Fibroblast of pulmonary artery (primary cell): ENCODE results near the gene TPPP3.

Experiments
- DNase-seq: peaks from one replicate; pipeline ENCODE4 v3.0.0-alpha.2; 2010; ENCODE audit warnings: low read depth
- H3K4me3 ChIP-seq: replicated peaks from 2 replicates; pipeline ENCODE4 v1.5.1; 2011; ENCODE audit warnings: low read depth, mild to moderate bottlenecking, control low read depth, low read length, moderate library complexity
- TF ChIP-seq, protein P1 (sequence below): IDR thresholded peaks from 2 replicates; pipeline ENCODE4 v1.5.1; 2011; ENCODE audit warnings: mild to moderate bottlenecking, control low read depth, low read length, inconsistent platforms; ENCODE audit errors: missing control alignments

TPPP3 gene

DNA sequence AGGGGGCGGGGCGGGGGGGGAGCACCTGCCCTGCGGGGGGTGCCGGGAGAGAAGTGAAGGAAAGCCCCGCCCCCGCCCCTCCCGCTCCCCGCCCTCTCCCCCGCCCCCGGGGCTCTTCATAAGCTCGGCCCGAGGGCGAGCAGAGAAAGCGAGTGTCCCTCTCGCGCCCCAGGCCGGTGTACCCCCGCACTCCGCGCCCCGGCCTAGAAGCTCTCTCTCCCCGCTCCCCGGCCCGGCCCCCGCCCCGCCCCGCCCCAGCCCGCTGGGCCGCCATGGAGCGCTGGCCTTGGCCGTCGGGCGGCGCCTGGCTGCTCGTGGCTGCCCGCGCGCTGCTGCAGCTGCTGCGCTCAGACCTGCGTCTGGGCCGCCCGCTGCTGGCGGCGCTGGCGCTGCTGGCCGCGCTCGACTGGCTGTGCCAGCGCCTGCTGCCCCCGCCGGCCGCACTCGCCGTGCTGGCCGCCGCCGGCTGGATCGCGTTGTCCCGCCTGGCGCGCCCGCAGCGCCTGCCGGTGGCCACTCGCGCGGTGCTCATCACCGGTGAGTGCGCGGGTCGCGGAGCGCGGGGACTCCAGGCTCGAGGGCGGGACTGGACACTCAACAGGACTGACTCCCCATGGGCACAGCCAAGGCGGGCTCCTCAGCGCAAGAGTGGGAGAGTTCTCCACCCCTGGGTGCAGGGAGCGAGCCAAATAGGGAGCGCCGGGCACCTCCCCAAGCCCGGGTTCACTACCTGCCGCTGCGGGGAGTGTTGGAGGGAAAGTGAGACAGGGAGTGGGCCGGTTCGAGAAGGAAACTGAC lies 37.9 kb upstream of the TPPP3 start, which contains the start of gene HSD11B2:
Gene HSD11B2 (plus strand): TSS at position 145 of the 798 bp plus-strand sequence. CDS start 128 bp downstream, at position 273.
- TF ChIP-seq, protein P1, sequence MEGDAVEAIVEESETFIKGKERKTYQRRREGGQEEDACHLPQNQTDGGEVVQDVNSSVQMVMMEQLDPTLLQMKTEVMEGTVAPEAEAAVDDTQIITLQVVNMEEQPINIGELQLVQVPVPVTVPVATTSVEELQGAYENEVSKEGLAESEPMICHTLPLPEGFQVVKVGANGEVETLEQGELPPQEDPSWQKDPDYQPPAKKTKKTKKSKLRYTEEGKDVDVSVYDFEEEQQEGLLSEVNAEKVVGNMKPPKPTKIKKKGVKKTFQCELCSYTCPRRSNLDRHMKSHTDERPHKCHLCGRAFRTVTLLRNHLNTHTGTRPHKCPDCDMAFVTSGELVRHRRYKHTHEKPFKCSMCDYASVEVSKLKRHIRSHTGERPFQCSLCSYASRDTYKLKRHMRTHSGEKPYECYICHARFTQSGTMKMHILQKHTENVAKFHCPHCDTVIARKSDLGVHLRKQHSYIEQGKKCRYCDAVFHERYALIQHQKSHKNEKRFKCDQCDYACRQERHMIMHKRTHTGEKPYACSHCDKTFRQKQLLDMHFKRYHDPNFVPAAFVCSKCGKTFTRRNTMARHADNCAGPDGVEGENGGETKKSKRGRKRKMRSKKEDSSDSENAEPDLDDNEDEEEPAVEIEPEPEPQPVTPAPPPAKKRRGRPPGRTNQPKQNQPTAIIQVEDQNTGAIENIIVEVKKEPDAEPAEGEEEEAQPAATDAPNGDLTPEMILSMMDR, result no peak
- DNase-seq, result peak; percentile 42
- H3K4me3 ChIP-seq, result peak within 1 kb of the TSS; percentile 17

DNA sequence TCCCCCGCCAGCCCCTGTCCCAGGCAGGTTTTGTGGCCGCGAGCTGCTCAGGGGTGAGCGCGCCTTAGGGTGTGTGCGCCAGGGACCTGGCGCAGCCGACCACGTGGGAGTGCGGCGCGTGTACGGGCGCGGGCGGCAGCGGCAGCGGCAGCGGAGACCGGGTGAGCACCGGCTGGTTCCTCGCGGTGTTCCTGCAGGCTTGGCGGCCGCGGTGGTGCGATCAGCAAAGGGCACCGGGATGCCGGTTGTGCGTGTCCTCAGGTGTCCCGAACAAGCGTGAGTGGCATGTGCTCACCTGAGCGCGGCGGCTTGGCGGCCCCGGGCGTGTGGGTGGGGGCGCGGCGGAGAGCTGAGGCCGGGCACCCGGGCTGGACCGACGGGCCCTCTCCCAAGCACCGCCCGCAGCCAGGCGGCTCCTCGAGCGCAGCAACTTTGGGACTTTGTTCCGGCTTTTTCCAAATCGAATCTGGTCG lies 37.2 kb upstream of the TPPP3 start:
- TF ChIP-seq, protein P1, result no peak
- no peak for DNase-seq
- no peak overlapping the region for H3K4me3 ChIP-seq

DNA sequence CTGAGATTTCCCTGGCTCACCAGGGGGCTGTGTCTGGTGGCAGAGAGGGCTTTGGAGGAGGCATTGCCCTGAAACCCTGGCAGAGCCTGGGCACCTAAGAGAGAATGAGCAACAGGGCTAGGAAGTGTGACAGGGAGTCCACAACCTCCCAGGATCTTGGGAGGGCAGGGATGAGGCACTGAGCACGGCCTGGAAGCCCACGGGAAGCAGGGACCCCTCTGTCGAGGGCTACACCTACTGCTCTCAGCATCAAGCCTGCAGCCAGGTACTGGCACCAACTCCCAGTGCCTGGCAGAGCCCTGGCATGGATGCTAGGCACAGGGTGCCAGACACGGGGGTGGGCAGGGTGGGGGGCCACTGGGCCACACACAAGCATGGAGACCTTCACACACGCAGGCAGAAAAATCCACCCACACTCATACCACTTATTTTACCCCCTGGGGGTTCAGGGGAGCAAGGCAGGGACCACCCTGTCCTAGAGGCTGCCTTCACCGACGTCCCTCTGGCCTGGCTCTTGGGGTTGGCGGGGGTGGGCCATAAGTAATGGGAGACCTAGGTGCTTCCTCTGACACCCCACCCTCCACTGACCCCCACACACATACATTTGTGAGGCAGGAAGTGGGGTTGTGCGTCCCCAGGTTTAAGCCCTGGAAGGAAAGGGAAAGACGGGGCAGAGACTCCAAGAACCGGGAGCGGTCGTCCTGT lies 36.7 kb upstream of the TPPP3 start:
- no peak overlapping the region for H3K4me3 ChIP-seq
- no peak for DNase-seq
- TF ChIP-seq, protein P1, result no peak

DNA sequence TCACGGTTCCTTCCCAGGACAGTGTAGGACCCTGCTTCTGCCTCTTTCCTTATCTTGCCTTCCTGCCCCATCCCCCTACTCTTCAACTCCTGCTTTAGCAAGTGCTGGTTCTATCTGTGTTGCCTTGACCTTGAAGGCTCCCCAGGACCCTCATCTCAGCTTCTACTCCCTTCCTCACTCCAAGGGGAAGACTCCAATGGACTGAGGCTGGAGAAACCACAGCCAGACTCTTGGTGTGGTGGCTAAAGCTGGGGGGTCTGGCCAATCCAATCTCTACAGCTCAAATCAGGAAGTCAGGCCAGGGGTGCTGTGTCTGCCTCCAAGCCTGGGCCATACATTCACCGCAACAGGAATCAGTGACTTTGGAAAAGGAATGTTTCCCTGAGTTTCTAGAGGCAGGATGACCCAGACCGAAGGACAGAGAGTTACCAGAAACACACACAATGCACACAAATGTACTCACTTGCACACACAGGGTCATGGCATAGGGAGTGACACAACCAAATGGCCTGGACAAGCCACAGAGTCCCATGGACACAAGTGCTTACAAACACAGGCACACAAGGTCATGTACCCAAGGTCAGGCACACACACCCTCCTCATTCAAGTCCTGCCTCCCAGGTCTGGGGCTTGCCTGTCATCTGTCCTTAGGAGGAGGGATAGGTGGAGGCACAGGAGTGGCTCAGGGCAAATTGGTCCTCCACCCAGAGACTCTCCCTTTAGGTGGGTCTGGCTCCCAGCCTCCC lies 35.9 kb upstream of the TPPP3 start:
- DNase-seq, result no peak
- TF ChIP-seq, protein P1, result no peak
- no peak overlapping the region for H3K4me3 ChIP-seq

DNA sequence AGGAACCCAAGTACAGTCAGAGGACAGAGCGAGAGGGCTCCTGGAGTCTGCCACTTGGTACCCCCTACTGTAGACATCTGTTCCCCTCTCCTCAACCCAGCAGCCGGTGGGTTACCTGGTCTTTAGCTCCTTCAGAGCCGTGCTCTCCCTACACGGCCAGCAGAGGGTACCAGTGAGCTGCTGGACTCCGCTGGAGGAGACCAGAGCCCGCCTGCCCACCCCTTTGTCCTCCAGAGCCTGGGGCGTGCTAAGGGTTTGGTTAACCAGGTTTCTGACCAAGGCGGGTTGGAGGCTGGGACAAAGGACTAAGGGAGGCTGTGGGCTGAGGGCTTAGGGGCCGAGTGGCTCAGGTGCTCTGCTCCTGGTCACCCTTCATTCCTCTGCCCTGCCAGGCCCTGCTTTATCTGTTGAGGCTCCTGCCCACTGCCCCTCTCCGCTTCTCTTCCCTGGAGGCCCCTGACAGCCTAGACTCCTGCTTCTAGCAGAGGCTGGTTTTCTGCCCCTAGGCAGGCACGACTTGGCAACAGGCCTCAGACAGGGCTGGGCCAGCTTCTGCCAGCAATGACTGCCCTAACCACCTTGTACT lies 34.9 kb upstream of the TPPP3 start:
- peak; percentile 72 for DNase-seq
- TF ChIP-seq, protein P1, result peak; percentile 97
- no peak overlapping the region for H3K4me3 ChIP-seq

DNA sequence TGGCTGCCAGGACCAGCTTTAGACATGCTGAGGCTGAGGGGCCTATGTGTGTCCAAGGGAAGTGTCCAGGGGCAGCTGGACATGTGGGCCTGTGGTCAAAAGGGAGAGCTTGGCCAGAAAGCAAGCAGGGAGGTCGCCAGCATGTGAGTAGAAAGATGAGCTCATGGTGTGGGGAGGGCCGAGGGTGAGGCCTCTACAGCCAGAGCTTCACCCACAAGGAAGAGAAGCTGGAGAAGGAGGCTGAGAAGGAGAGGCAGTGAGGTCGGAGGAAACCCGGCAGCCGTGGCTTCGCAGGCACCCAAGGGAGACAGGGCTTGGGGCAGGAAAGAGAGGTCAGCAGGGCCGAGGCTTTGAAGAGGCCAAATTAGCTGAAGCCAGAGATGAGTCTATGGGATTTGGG lies 33.7 kb upstream of the TPPP3 start:
- TF ChIP-seq, protein P1, result no peak
- H3K4me3 ChIP-seq, result no peak overlapping the region
- DNase-seq, result no peak
